GM12878 (cell line): ENCODE results near the gene MCTP2. TPM values are rescaled to one million over a fixed set of nuclear protein-coding genes. Genes with fewer than 3 reads are reported as not detected.

Source experiments
- ATAC-seq: fragments of 200-7000 bp; cut with Tn5 transposase; 3 replicates; pipeline ENCODE4 v1.9.1; 2020; ENCODE audit warnings: mild to moderate bottlenecking, moderate library complexity
- BruUV-seq: library from RNA; stranded (reverse); fragments of 400-500 nt; replicated peaks from 2 replicates; lab custom pipeline; 2021; lab: Mats Ljungman, UMichigan
- CTCF ChIA-PET: fragments of 300-600 bp; sonication (Branson Sonifier 250); formaldehyde crosslinking; extraction: SDS; loops from one replicate; lab custom pipeline; 2021; ENCODE audit warnings: inconsistent platforms; lab: Yijun Ruan, JAX
- POLR2A ChIA-PET: fragments of 350-600 bp; formaldehyde crosslinking; extraction: SDS; loops from one replicate; lab custom pipeline; 2021; ENCODE audit warnings: inconsistent platforms; lab: Charles Lee
- RAD21 ChIA-PET: fragments of 300-600 bp; sonication (Branson Sonifier 250); formaldehyde crosslinking; loops from one replicate; lab custom pipeline; 2023; ENCODE audit warnings: antibody characterized with exemption; ENCODE audit not compliant: unreplicated experiment; lab: Charles Lee
- SMC1A ChIA-PET: fragments of 300-600 bp; sonication (Branson Sonifier 250); formaldehyde crosslinking; loops from one replicate; lab custom pipeline; 2023; ENCODE audit not compliant: unreplicated experiment, uncharacterized antibody; lab: Charles Lee
- DNase-seq: peaks from one replicate; pipeline ENCODE4 v3.0.0-alpha.2; 2011; ENCODE audit warnings: low read depth, low spot score
- FAIRE-seq: peaks from 3 replicates; lab custom pipeline; 2011; peaks lifted over from hg19 to GRCh38; lab: Jason Lieb, UNC
- H2AFZ ChIP-seq: 2 replicates; pipeline ENCODE4 v1.6.0; 2011; ENCODE audit warnings: low read depth, low read length, control low read depth; ENCODE audit not compliant: control insufficient read depth
- H3K27ac ChIP-seq: 2 replicates; pipeline ENCODE4 v1.5.1; 2011; ENCODE audit warnings: control low read depth; ENCODE audit not compliant: control insufficient read depth, insufficient read depth
- H3K27me3 ChIP-seq, 2 experiments: replicated peaks in 1 of 2; 2 replicates each; pipeline versions ENCODE4 v1.6.0 to v1.6.1; 2011; ENCODE audit warnings: low read length in 1 of 2; ENCODE audit not compliant: control insufficient read depth in 2 of 2, insufficient read depth in 2 of 2
- H3K36me3 ChIP-seq, 2 experiments: 2 replicates each; pipeline ENCODE4 v1.5.1; 2011; ENCODE audit warnings: low read length in 1 of 2; ENCODE audit not compliant: control insufficient read depth in 2 of 2, insufficient read depth in 2 of 2
- H3K4me1 ChIP-seq: 2 replicates; pipeline ENCODE4 v1.6.1; 2011; ENCODE audit warnings: mild to moderate bottlenecking, low read length, moderate library complexity, mixed read lengths; ENCODE audit not compliant: control insufficient read depth, insufficient read depth
- H3K4me2 ChIP-seq: 2 replicates; pipeline ENCODE4 v1.6.0; 2011; ENCODE audit warnings: control low read depth; ENCODE audit not compliant: control insufficient read depth, insufficient read depth
- H3K4me3 ChIP-seq: fragments of 200-600 bp; sonication (generic); 2 replicates; pipeline ENCODE4 v1.5.1; 2016
- H3K79me2 ChIP-seq: 2 replicates; pipeline ENCODE4 v1.6.0; 2011; ENCODE audit warnings: low read length; ENCODE audit not compliant: control insufficient read depth, insufficient read depth
- H3K9ac ChIP-seq: 2 replicates; pipeline ENCODE4 v1.8.0; 2011; ENCODE audit warnings: low read length, control low read depth, mixed read lengths; ENCODE audit not compliant: control insufficient read depth, insufficient read depth
- H3K9me3 ChIP-seq: replicated peaks from 3 replicates; pipeline ENCODE4 v1.5.1; 2011; ENCODE audit warnings: mild to moderate bottlenecking, low read length; ENCODE audit not compliant: control insufficient read depth, insufficient read depth
- H4K20me1 ChIP-seq: 2 replicates; pipeline ENCODE4 v1.6.0; 2011; ENCODE audit not compliant: control insufficient read depth, insufficient read depth
- CHD1 ChIP-seq: IDR thresholded peaks from 2 replicates; pipeline ENCODE4 v1.6.1; 2012; ENCODE audit warnings: low read depth, low read length, improper control_type of control experiment
- EED ChIP-seq: sonication (generic); IDR thresholded peaks from 2 replicates; pipeline ENCODE4 v1.6.1; 2016; ENCODE audit warnings: antibody characterized with exemption, low read depth
- FOS ChIP-seq: IDR thresholded peaks from 3 replicates; pipeline ENCODE4 v1.6.1; 2011; ENCODE audit warnings: borderline replicate concordance; ENCODE audit not compliant: insufficient read length; ENCODE audit errors: extremely low read depth
- SMC3 ChIP-seq: IDR thresholded peaks from 2 replicates; pipeline ENCODE4 v1.6.1; 2011; ENCODE audit warnings: low read length, improper control_type of control experiment, borderline replicate concordance
- WGBS: methylation state at CpG from one replicate; pipeline ENCODE4 v1.1.6; 2016; ENCODE audit warnings: low lambda C conversion rate; ENCODE audit not compliant: insufficient replicate concordance, insufficient coverage; ENCODE audit errors: missing lambda C conversion rate; 5-methylcytosine and 5-hydroxymethylcytosine counted together
- in situ Hi-C: fragments of 300-500 bp; cut with MboI; formaldehyde crosslinking; loops from 9 replicates; pipeline ENCODE4 v1.14.3; 2018; ENCODE audit warnings: mixed read lengths
- intact Hi-C: fragments of 100-400 bp; cut with micrococcal nuclease; formaldehyde crosslinking; loops from one replicate; pipeline ENCODE4 v1.14.2; 2022; ENCODE audit not compliant: unreplicated experiment
- polyA plus RNA-seq, 11 experiments: library from polyadenylated mRNA; depleted of rRNA in 4 of 11; unstranded in 6 of 11; stranded (reverse) in 5 of 11; fragments of >200 nt; fragmentation: Nextera tagmentation in 4 of 11; fragmentation: Illumina TruSeq in 1 of 11; extraction: Ambion mirVana in 4 of 11; extraction: Trizol in 1 of 11; gene quantifications; 1 replicate in 1 of 11; 2 replicates in 10 of 11; pipeline versions ENCODE4 v1.2.1 to v1.2.3, GENCODE V29; 2011 to 2016; ENCODE audit warnings: inconsistent platforms in 2 of 11, missing spikeins in 2 of 11, low read depth in 1 of 11
- total RNA-seq, 4 experiments: library from RNA; depleted of rRNA in 3 of 4; stranded (reverse); fragments of >200 nt in 3 of 4; fragmentation: Illumina TruSeq in 1 of 4; extraction: Trizol in 1 of 4; gene quantifications; 2 replicates each; pipeline versions ENCODE4 v1.2.1 to v1.2.3, GENCODE V29; 2013 to 2021

The MCTP2 gene
- total and polyA plus RNA-seq, 10 of the 15 experiments (the other 5 are each of a cell fraction or from before 2014, with no cell fraction given) = 0.24 to 48.5 (median 0.88) TPM

DNA sequence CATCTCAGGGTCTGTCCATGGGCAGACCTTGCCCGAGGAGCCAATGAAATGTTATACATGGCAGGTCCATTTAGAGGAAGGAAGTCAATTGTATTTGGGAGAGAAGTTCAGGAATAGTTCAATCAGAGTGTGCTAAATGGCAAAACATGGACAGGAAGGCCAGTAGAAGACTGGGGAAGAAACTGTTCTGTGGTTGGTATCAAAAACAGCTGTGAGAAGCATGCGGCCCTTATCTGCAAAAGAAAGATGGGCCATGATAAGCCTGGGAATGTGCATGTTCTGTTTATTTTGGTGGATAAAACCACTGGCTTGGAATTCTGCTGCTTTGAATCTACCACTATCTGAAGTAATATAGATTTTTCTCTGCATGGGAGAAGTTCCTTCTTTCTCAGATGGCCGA lies 100.4 kb downstream of the MCTP2 start:
- Histone ChIP-seq H3K9ac (no peak overlapping the region), H3K4me3 (no peak overlapping the region), H3K4me1 (no peaks in the 10 kb centered on the region), H3K79me2 (no peaks in the 10 kb centered on the region), H3K27me3 (no peaks in the 10 kb centered on the region), H2AFZ (no peak overlapping the region), H3K9me3 (no peaks in the 10 kb centered on the region), H4K20me1 (no peaks in the 10 kb centered on the region), H3K27ac (no peak overlapping the region), H3K36me3 (no peaks in the 10 kb centered on the region; a peak in 1 of 4 replicates), H3K4me2 (no peak overlapping the region)
- ChIA-PET POLR2A (no interaction called here), RAD21 (interaction anchor here (0.7 to 3.1 kb wide), 6 partner anchors 9 to 168 kb away, joined by 3 to 30 read pairs (median 4); partner anchors contain the start of gene MCTP2), SMC1A (interaction anchor here (0.7 to 5.6 kb wide), 5 partner anchors 9 to 168 kb away, joined by 3 to 46 read pairs (median 4); no protein-coding TSS in a partner anchor), CTCF (interaction anchor here (0.7 to 5.7 kb wide), 7 partner anchors 8 to 1767 kb away, joined by 3 to 50 read pairs (median 4); no protein-coding TSS in a partner anchor)
- intact Hi-C loops = no loop called here
- no TSS peak for BruUV-seq
- WGBS = 6% methylated on average over 3 of the region's 3 CpGs
- ATAC-seq (no peak), DNase-seq (no peak), FAIRE-seq (no peak)
- in situ Hi-C loops = no loop called here
- TF ChIP-seq SMC3 (no peak), CHD1 (no peak)

GRCh38 chr15:94335616-94336015 lies 104.3 kb downstream of the MCTP2 start:
- CTCF ChIA-PET = interaction anchor here (5.5 to 5.7 kb wide), 2 partner anchors 12 to 171 kb away, joined by 50 read pairs; no protein-coding TSS in a partner anchor
- H3K79me2 ChIP-seq = no peaks in the 10 kb centered on the region
- no peak overlapping the region for H3K27ac ChIP-seq
- SMC1A ChIA-PET = interaction anchor here (1.2 to 5.6 kb wide), 3 partner anchors 12 to 171 kb away, joined by 5 to 46 read pairs (median 38); no protein-coding TSS in a partner anchor
- RAD21 ChIA-PET = interaction anchor here (1.2 to 1.5 kb wide), 2 partner anchors 11 to 12 kb away, joined by 3 to 7 read pairs; no protein-coding TSS in a partner anchor
- POLR2A ChIA-PET = interaction anchor here (0.5 to 1.5 kb wide), 2 partner anchors 11 to 95 kb away, joined by 3 read pairs; no protein-coding TSS in a partner anchor
- no TSS peak for BruUV-seq
- no peak overlapping the region for H2AFZ ChIP-seq
- TF ChIP-seq EED = no peak
- no peak for TF ChIP-seq FOS
- H4K20me1 ChIP-seq = no peaks in the 10 kb centered on the region
- H3K4me2 ChIP-seq = no peak overlapping the region
- no peak overlapping the region for H3K9ac ChIP-seq
- intact Hi-C loops = no loop called here
- no peaks in the 10 kb centered on the region for H3K27me3 ChIP-seq
- in situ Hi-C loops = no loop called here
- DNase-seq (no peak), ATAC-seq (no peak), FAIRE-seq (no peak)
- no peaks in the 10 kb centered on the region for H3K9me3 ChIP-seq
- 66% methylated on average over 3 of the region's 3 CpGs for WGBS
- no peaks in the 10 kb centered on the region for H3K36me3 ChIP-seq
- no peaks in the 10 kb centered on the region for H3K4me1 ChIP-seq
- H3K4me3 ChIP-seq = no peak overlapping the region
